Measurements from ENCODE around the gene NBL1.

The NBL1 gene

GRCh38 chr1:19656780-19657466 is 12.8 kb downstream of the NBL1 start:
- in situ Hi-C loops (cut with HindIII; ENCODE audit: low pct_ligation_motif_present, low pct_unique_long_range_greater_than_20kb, low sequenced_read_pairs): no loop called here
- DNase-seq: no peak

- no peak for DNase-seq
- in situ Hi-C loops (cut with HindIII; ENCODE audit: low pct_ligation_motif_present, low pct_unique_long_range_greater_than_20kb, low sequenced_read_pairs): no loop called here
Measured at GRCh38 chr1:19657511-19657910, 13.4 kb downstream of the NBL1 start.

- no peak for DNase-seq
- in situ Hi-C loops (cut with HindIII; ENCODE audit: low pct_ligation_motif_present, low pct_unique_long_range_greater_than_20kb, low sequenced_read_pairs): no loop called here
Measured at GRCh38 chr1:19658186-19658585, 14.1 kb downstream of the NBL1 start.

GRCh38 chr1:19661721-19662228 is 17.7 kb downstream of the NBL1 start:
- in situ Hi-C loops (cut with HindIII; ENCODE audit: low pct_ligation_motif_present, low pct_unique_long_range_greater_than_20kb, low sequenced_read_pairs): no loop called here
- DNase-seq: peak; percentile 39

- in situ Hi-C loops (cut with HindIII; ENCODE audit: low pct_ligation_motif_present, low pct_unique_long_range_greater_than_20kb, low sequenced_read_pairs): no loop called here
- DNase-seq: no peak
Measured at GRCh38 chr1:19662313-19662712, 18.2 kb downstream of the NBL1 start.

GRCh38 chr1:19664453-19665185 is 20.5 kb downstream of the NBL1 start, which contains the start of gene HTR6:
Gene HTR6 (plus strand): TSS chr1:19664875. CDS start chr1:19665754, 879 bp downstream.
- in situ Hi-C loops (cut with HindIII; ENCODE audit: low pct_ligation_motif_present, low pct_unique_long_range_greater_than_20kb, low sequenced_read_pairs): no loop called here
- no peak for DNase-seq

GRCh38 chr1:19665186-19665495 is 21.0 kb downstream of the NBL1 start:
- no peak for DNase-seq
- in situ Hi-C loops (cut with HindIII; ENCODE audit: low pct_ligation_motif_present, low pct_unique_long_range_greater_than_20kb, low sequenced_read_pairs): no loop called here

GRCh38 chr1:19665496-19666465 is 21.7 kb downstream of the NBL1 start:
- in situ Hi-C loops (cut with HindIII; ENCODE audit: low pct_ligation_motif_present, low pct_unique_long_range_greater_than_20kb, low sequenced_read_pairs): no loop called here
- DNase-seq: no peak

GRCh38 chr1:19668888-19669287 is 24.8 kb downstream of the NBL1 start:
- in situ Hi-C loops (cut with HindIII; ENCODE audit: low pct_ligation_motif_present, low pct_unique_long_range_greater_than_20kb, low sequenced_read_pairs): no loop called here
- DNase-seq: no peak

GRCh38 chr1:19670787-19671186 is 26.7 kb downstream of the NBL1 start:
- DNase-seq: no peak
- in situ Hi-C loops (cut with HindIII; ENCODE audit: low pct_ligation_motif_present, low pct_unique_long_range_greater_than_20kb, low sequenced_read_pairs): no loop called here

GRCh38 chr1:19672237-19672636 is 28.1 kb downstream of the NBL1 start:
- in situ Hi-C loops (cut with HindIII; ENCODE audit: low pct_ligation_motif_present, low pct_unique_long_range_greater_than_20kb, low sequenced_read_pairs): no loop called here
- no peak for DNase-seq

- DNase-seq: no peak
- in situ Hi-C loops (cut with HindIII; ENCODE audit: low pct_ligation_motif_present, low pct_unique_long_range_greater_than_20kb, low sequenced_read_pairs): no loop called here
Measured at GRCh38 chr1:19675797-19676196, 31.7 kb downstream of the NBL1 start.

GRCh38 chr1:19676438-19676922 is 32.4 kb downstream of the NBL1 start:
- DNase-seq: peak; percentile 67
- in situ Hi-C loops (cut with HindIII; ENCODE audit: low pct_ligation_motif_present, low pct_unique_long_range_greater_than_20kb, low sequenced_read_pairs): no loop called here

- no peak for DNase-seq
- in situ Hi-C loops (cut with HindIII; ENCODE audit: low pct_ligation_motif_present, low pct_unique_long_range_greater_than_20kb, low sequenced_read_pairs): no loop called here
Measured at GRCh38 chr1:19678493-19678892, 34.4 kb downstream of the NBL1 start.

GRCh38 chr1:19678931-19679453 is 34.9 kb downstream of the NBL1 start:
- in situ Hi-C loops (cut with HindIII; ENCODE audit: low pct_ligation_motif_present, low pct_unique_long_range_greater_than_20kb, low sequenced_read_pairs): no loop called here
- DNase-seq: no peak

- in situ Hi-C loops (cut with HindIII; ENCODE audit: low pct_ligation_motif_present, low pct_unique_long_range_greater_than_20kb, low sequenced_read_pairs): no loop called here
- no peak for DNase-seq
Measured at GRCh38 chr1:19679691-19680090, 35.6 kb downstream of the NBL1 start.

- in situ Hi-C loops (cut with HindIII; ENCODE audit: low pct_ligation_motif_present, low pct_unique_long_range_greater_than_20kb, low sequenced_read_pairs): no loop called here
- DNase-seq: no peak
Measured at GRCh38 chr1:19680644-19681043, 36.5 kb downstream of the NBL1 start.

GRCh38 chr1:19682257-19682656 is 38.1 kb downstream of the NBL1 start:
- in situ Hi-C loops (cut with HindIII; ENCODE audit: low pct_ligation_motif_present, low pct_unique_long_range_greater_than_20kb, low sequenced_read_pairs): no loop called here
- DNase-seq: no peak

GRCh38 chr1:19682901-19683300 is 38.8 kb downstream of the NBL1 start:
- DNase-seq: no peak
- in situ Hi-C loops (cut with HindIII; ENCODE audit: low pct_ligation_motif_present, low pct_unique_long_range_greater_than_20kb, low sequenced_read_pairs): no loop called here
